ENCODE results near the gene ZNF124. TPM values are rescaled to one million over a fixed set of nuclear protein-coding genes. Genes with fewer than 3 reads are reported as not detected.
A peak's percentile ranks its signal among the peaks of the same experiment; 100 is the strongest.

ZNF124 gene
- total and polyA plus RNA-seq, 2 of the 13 experiments (the other 11 are each of a cell fraction or from before 2014, with no cell fraction given) = 9.7 to 134 TPM

- no peak for TF ChIP-seq MAFF (IDR thresholded peaks at IDR 0.05; ENCODE audit: low read depth, low read length)
- no peak for TF ChIP-seq SRSF1 (optimal IDR thresholded peaks at IDR 0.05; ENCODE audit: low read depth, low read length)
- TF ChIP-seq FOXA3 (CRISPR knock-in tag; IDR thresholded peaks at IDR 0.05) = peak; percentile 21; the same call in 1 of the 2 replicates
- TF ChIP-seq KAT7 (CRISPR knock-in tag; IDR thresholded peaks at IDR 0.05; ENCODE audit: borderline replicate concordance) = peak; percentile 90; the same call in 1 of the 2 replicates
- TF ChIP-seq NFYB (CRISPR knock-in tag; IDR thresholded peaks at IDR 0.05) = peak; percentile 13; the same call in 1 of the 2 replicates
- TF ChIP-seq MTA3 (CRISPR knock-in tag; IDR thresholded peaks at IDR 0.05) = no peak
- TF ChIP-seq JDP2 (CRISPR knock-in tag; IDR thresholded peaks at IDR 0.05; ENCODE audit: borderline replicate concordance) = no peak
- no peak for TF ChIP-seq SUZ12 (IDR thresholded peaks at IDR 0.05; ENCODE audit: low read depth, low read length)
- TF ChIP-seq RBM22 (optimal IDR thresholded peaks at IDR 0.05; ENCODE audit: low read length) = no peak
- TF ChIP-seq, protein P1, sequence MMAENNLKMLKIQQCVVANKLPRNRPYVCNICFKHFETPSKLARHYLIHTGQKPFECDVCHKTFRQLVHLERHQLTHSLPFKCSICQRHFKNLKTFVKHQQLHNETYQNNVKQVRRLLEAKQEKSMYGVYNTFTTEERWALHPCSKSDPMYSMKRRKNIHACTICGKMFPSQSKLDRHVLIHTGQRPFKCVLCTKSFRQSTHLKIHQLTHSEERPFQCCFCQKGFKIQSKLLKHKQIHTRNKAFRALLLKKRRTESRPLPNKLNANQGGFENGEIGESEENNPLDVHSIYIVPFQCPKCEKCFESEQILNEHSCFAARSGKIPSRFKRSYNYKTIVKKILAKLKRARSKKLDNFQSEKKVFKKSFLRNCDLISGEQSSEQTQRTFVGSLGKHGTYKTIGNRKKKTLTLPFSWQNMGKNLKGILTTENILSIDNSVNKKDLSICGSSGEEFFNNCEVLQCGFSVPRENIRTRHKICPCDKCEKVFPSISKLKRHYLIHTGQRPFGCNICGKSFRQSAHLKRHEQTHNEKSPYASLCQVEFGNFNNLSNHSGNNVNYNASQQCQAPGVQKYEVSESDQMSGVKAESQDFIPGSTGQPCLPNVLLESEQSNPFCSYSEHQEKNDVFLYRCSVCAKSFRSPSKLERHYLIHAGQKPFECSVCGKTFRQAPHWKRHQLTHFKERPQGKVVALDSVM (CRISPR knock-in tag; IDR thresholded peaks at IDR 0.05) = peak; percentile 81
- peak; percentile 4; the same call in 1 of the 2 replicates for TF ChIP-seq CEBPG (CRISPR knock-in tag; IDR thresholded peaks at IDR 0.05)
- TF ChIP-seq ZMAT3 (CRISPR knock-in tag; conservative IDR thresholded peaks at IDR 0.05) = peak; percentile 76; the same call in 1 of the 2 replicates
- TF ChIP-seq ZNF792 (CRISPR knock-in tag; IDR thresholded peaks at IDR 0.05) = no peak; the same call in 1 of the 2 replicates
- no peak for TF ChIP-seq ATF7 (IDR thresholded peaks at IDR 0.05)
- no peak for TF ChIP-seq ATF7 (CRISPR knock-in tag; IDR thresholded peaks at IDR 0.05)
- TF ChIP-seq GATAD1 (CRISPR knock-in tag; IDR thresholded peaks at IDR 0.05) = 0 out of 2 replicates have a peak, but pooled peaks have one; percentile 60
- no peak; the same call in 1 of the 2 replicates for TF ChIP-seq MEIS2 (CRISPR knock-in tag; IDR thresholded peaks at IDR 0.05)
- TF ChIP-seq ATF2 (CRISPR knock-in tag; IDR thresholded peaks at IDR 0.05) = 0 out of 2 replicates have a peak, but pooled peaks have one; percentile 25
- TF ChIP-seq, protein P2, sequence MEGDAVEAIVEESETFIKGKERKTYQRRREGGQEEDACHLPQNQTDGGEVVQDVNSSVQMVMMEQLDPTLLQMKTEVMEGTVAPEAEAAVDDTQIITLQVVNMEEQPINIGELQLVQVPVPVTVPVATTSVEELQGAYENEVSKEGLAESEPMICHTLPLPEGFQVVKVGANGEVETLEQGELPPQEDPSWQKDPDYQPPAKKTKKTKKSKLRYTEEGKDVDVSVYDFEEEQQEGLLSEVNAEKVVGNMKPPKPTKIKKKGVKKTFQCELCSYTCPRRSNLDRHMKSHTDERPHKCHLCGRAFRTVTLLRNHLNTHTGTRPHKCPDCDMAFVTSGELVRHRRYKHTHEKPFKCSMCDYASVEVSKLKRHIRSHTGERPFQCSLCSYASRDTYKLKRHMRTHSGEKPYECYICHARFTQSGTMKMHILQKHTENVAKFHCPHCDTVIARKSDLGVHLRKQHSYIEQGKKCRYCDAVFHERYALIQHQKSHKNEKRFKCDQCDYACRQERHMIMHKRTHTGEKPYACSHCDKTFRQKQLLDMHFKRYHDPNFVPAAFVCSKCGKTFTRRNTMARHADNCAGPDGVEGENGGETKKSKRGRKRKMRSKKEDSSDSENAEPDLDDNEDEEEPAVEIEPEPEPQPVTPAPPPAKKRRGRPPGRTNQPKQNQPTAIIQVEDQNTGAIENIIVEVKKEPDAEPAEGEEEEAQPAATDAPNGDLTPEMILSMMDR (CRISPR knock-in tag; IDR thresholded peaks at IDR 0.05) = peak; percentile 23; the same call in 1 of the 2 replicates
- TF ChIP-seq ARID2 (CRISPR knock-in tag; IDR thresholded peaks at IDR 0.05; ENCODE audit: borderline replicate concordance) = 0 out of 2 replicates have a peak, but pooled peaks have one; percentile 85
- TF ChIP-seq, protein P3, sequence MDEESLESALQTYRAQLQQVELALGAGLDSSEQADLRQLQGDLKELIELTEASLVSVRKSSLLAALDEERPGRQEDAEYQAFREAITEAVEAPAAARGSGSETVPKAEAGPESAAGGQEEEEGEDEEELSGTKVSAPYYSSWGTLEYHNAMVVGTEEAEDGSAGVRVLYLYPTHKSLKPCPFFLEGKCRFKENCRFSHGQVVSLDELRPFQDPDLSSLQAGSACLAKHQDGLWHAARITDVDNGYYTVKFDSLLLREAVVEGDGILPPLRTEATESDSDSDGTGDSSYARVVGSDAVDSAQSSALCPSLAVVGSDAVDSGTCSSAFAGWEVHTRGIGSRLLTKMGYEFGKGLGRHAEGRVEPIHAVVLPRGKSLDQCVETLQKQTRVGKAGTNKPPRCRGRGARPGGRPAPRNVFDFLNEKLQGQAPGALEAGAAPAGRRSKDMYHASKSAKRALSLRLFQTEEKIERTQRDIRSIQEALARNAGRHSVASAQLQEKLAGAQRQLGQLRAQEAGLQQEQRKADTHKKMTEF (CRISPR knock-in tag; IDR thresholded peaks at IDR 0.05) = peak; percentile 92
- peak; percentile 79 for TF ChIP-seq MXD3 (CRISPR knock-in tag; IDR thresholded peaks at IDR 0.05)
- peak; percentile 27; the same call in 1 of the 2 replicates for TF ChIP-seq ZNF343 (CRISPR knock-in tag; IDR thresholded peaks at IDR 0.05)
- 0 out of 2 replicates have a peak, but pooled peaks have one; percentile 12 for TF ChIP-seq GFI1 (CRISPR knock-in tag; IDR thresholded peaks at IDR 0.05; ENCODE audit: borderline replicate concordance)
Measured at GRCh38 chr1:247111700-247112478, 59.9 kb downstream of the ZNF124 start (continued).

Data from HepG2 (cell line).